IMR-90 (cell line): Measurements from ENCODE around the gene ST3GAL3. TPM values are rescaled to one million over a fixed set of nuclear protein-coding genes. Genes with fewer than 3 reads are reported as not detected.

Experiments used
- ATAC-seq: fragments of 200-7000 bp; cut with Tn5 transposase; 2 replicates; pipeline ENCODE4 v1.9.1; 2020; ENCODE audit warnings: low read depth, mild to moderate bottlenecking, moderate library complexity
- BruUV-seq: library from RNA; stranded (reverse); fragments of 400-500 nt; replicated peaks from 2 replicates; lab custom pipeline; 2021; lab: Mats Ljungman, UMichigan
- CTCF ChIA-PET: fragments of 300-600 bp; formaldehyde crosslinking; extraction: SDS; loops from one replicate; lab custom pipeline; 2021; ENCODE audit warnings: antibody characterized with exemption; lab: Yijun Ruan, JAX
- POLR2A ChIA-PET: fragments of 300-600 bp; sonication (Branson Sonifier 250); formaldehyde crosslinking; loops from one replicate; lab custom pipeline; 2022; ENCODE audit warnings: antibody characterized with exemption; ENCODE audit not compliant: unreplicated experiment; lab: Charles Lee
- DNase-seq: peaks from one replicate; pipeline ENCODE4 v3.0.0; 2013
- H2AFZ ChIP-seq: replicated peaks from 2 replicates; pipeline ENCODE3; 2013; ENCODE audit warnings: low read length, mild to moderate bottlenecking; ENCODE audit not compliant: poor library complexity
- H2AK5ac ChIP-seq: 2 replicates; pipeline ENCODE4 v1.6.1; 2013; ENCODE audit warnings: low read depth, low read length, inconsistent platforms
- H2AK9ac ChIP-seq: replicated peaks from 2 replicates; pipeline ENCODE3; 2013; ENCODE audit warnings: mild to moderate bottlenecking, low read depth, low read length, moderate library complexity; ENCODE audit not compliant: poor library complexity
- H2BK120ac ChIP-seq: 2 replicates; pipeline ENCODE4 v1.6.1; 2013; ENCODE audit warnings: low read depth, low read length, inconsistent platforms
- H2BK15ac ChIP-seq: 3 replicates; pipeline ENCODE4 v1.6.1; 2013; ENCODE audit warnings: low read depth, low read length, inconsistent platforms
- H2BK20ac ChIP-seq: 2 replicates; pipeline ENCODE4 v1.6.1; 2013; ENCODE audit warnings: low read depth, mild to moderate bottlenecking, inconsistent platforms, low read length, moderate library complexity
- H2BK5ac ChIP-seq: 2 replicates; pipeline ENCODE4 v1.6.1; 2013; ENCODE audit warnings: mild to moderate bottlenecking, low read depth, low read length, inconsistent platforms; ENCODE audit not compliant: poor library complexity, severe bottlenecking
- H3K14ac ChIP-seq: replicated peaks from 2 replicates; pipeline ENCODE4 v1.6.1; 2013; ENCODE audit warnings: low read depth, low read length, inconsistent platforms
- H3K18ac ChIP-seq: 2 replicates; pipeline ENCODE4 v1.6.1; 2013; ENCODE audit warnings: low read depth, low read length, control low read depth
- H3K23ac ChIP-seq: 2 replicates; pipeline ENCODE4 v1.6.1; 2013; ENCODE audit warnings: low read depth, low read length, inconsistent platforms
- H3K27ac ChIP-seq: 2 replicates; pipeline ENCODE4 v1.5.1; 2013; ENCODE audit warnings: mild to moderate bottlenecking, control low read depth, low read length; ENCODE audit not compliant: insufficient read depth
- H3K27me3 ChIP-seq: 2 replicates; pipeline ENCODE4 v1.6.1; 2013; ENCODE audit warnings: low read length; ENCODE audit not compliant: control insufficient read depth, insufficient read depth
- H3K36me3 ChIP-seq: 2 replicates; pipeline ENCODE4 v1.6.1; 2013; ENCODE audit warnings: low read length, mixed read lengths; ENCODE audit not compliant: control insufficient read depth, insufficient read depth
- H3K4ac ChIP-seq: 2 replicates; pipeline ENCODE4 v1.6.1; 2013; ENCODE audit warnings: low read depth, low read length, inconsistent platforms
- H3K4me1 ChIP-seq: 2 replicates; pipeline ENCODE4 v1.6.1; 2013; ENCODE audit warnings: low read length, mixed read lengths; ENCODE audit not compliant: control insufficient read depth, insufficient read depth
- H3K4me2 ChIP-seq: 2 replicates; pipeline ENCODE4 v1.6.1; 2013; ENCODE audit warnings: low read depth, mild to moderate bottlenecking, control low read depth, low read length, moderate library complexity
- H3K4me3 ChIP-seq: 2 replicates; pipeline ENCODE4 v1.5.1; 2013; ENCODE audit warnings: low read depth, mild to moderate bottlenecking, control low read depth, low read length, moderate library complexity; ENCODE audit not compliant: insufficient read depth
- H3K56ac ChIP-seq: 2 replicates; pipeline ENCODE4 v1.6.1; 2013; ENCODE audit warnings: low read length, inconsistent platforms; ENCODE audit not compliant: insufficient read depth; ENCODE audit errors: extremely low read depth
- H3K79me1 ChIP-seq, 2 experiments: 2 replicates each; pipeline ENCODE4 v1.6.1; 2013; ENCODE audit warnings: low read length in 2 of 2, inconsistent platforms in 1 of 2, low read depth in 1 of 2
- H3K9ac ChIP-seq: 2 replicates; pipeline ENCODE4 v1.6.1; 2013; ENCODE audit warnings: low read depth, low read length, control low read depth
- H3K9me1 ChIP-seq: 2 replicates; pipeline ENCODE4 v1.6.1; 2013; ENCODE audit warnings: low read length, inconsistent platforms; ENCODE audit not compliant: insufficient read depth
- H3K9me3 ChIP-seq: 2 replicates; pipeline ENCODE4 v1.6.1; 2013; ENCODE audit warnings: low read length; ENCODE audit not compliant: control insufficient read depth, insufficient read depth
- H4K20me1 ChIP-seq: 2 replicates; pipeline ENCODE4 v1.6.1; 2013; ENCODE audit warnings: low read length, inconsistent platforms; ENCODE audit not compliant: insufficient read depth
- H4K5ac ChIP-seq: 2 replicates; pipeline ENCODE4 v1.6.1; 2013; ENCODE audit warnings: mild to moderate bottlenecking, low read depth, low read length, control low read depth
- H4K8ac ChIP-seq, 2 experiments: 2 replicates each; pipeline ENCODE4 v1.6.1; 2013; ENCODE audit warnings: low read depth in 2 of 2, low read length in 2 of 2, control low read depth in 1 of 2, inconsistent platforms in 1 of 2
- H4K91ac ChIP-seq: 2 replicates; pipeline ENCODE4 v1.6.1; 2013; ENCODE audit warnings: low read depth, low read length, inconsistent platforms; ENCODE audit not compliant: insufficient read depth
- BHLHE40 ChIP-seq: fragments of 150-350 bp; IDR thresholded peaks from 2 replicates; pipeline ENCODE4 v1.6.1; 2016; ENCODE audit warnings: mild to moderate bottlenecking, low read depth, low read length
- CEBPB ChIP-seq: IDR thresholded peaks from 2 replicates; pipeline ENCODE4 v1.6.1; 2012; ENCODE audit warnings: low read depth, low read length, improper control_type of control experiment
- CHD1 ChIP-seq: IDR thresholded peaks from 2 replicates; pipeline ENCODE4 v1.6.1; 2012; ENCODE audit warnings: low read depth, low read length, improper control_type of control experiment
- CTCF ChIP-seq: conservative IDR thresholded peaks from 2 replicates; pipeline ENCODE4 v1.5.1; 2012; ENCODE audit warnings: mild to moderate bottlenecking, low read depth, low read length, improper control_type of control experiment
- ELK1 ChIP-seq: fragments of 150-350 bp; IDR thresholded peaks from 2 replicates; pipeline ENCODE4 v1.6.1; 2016; ENCODE audit warnings: low read depth, mild to moderate bottlenecking, low read length, moderate library complexity, borderline replicate concordance
- FOS ChIP-seq: fragments of 150-350 bp; IDR thresholded peaks from 2 replicates; pipeline ENCODE4 v1.6.1; 2016; ENCODE audit warnings: low read depth, low read length
- MAFK ChIP-seq: IDR thresholded peaks from 2 replicates; pipeline ENCODE4 v1.6.1; 2012; ENCODE audit warnings: low read depth, low read length, improper control_type of control experiment
- MXI1 ChIP-seq: IDR thresholded peaks from 2 replicates; pipeline ENCODE4 v1.6.1; 2012; ENCODE audit warnings: low read depth, mild to moderate bottlenecking, low read length, moderate library complexity, borderline replicate concordance
- NFE2L2 ChIP-seq: fragments of 150-350 bp; IDR thresholded peaks from 2 replicates; pipeline ENCODE4 v1.6.1; 2016; ENCODE audit warnings: low read depth, mild to moderate bottlenecking, low read length
- POLR2A ChIP-seq: IDR thresholded peaks from 2 replicates; pipeline ENCODE4 v1.6.1; 2012; ENCODE audit warnings: mild to moderate bottlenecking, low read depth, low read length
- RAD21 ChIP-seq: IDR thresholded peaks from 2 replicates; pipeline ENCODE4 v1.6.1; 2012; ENCODE audit warnings: low read length, improper control_type of control experiment
- RCOR1 ChIP-seq: IDR thresholded peaks from 2 replicates; pipeline ENCODE4 v1.6.1; 2012; ENCODE audit warnings: mild to moderate bottlenecking, low read length, improper control_type of control experiment; ENCODE audit not compliant: insufficient replicate concordance
- RFX5 ChIP-seq: IDR thresholded peaks from 2 replicates; pipeline ENCODE4 v1.8.0; 2012; ENCODE audit warnings: low read depth, mild to moderate bottlenecking, low read length, moderate library complexity
- SMC3 ChIP-seq: fragments of 150-350 bp; IDR thresholded peaks from 2 replicates; pipeline ENCODE4 v1.6.1; 2016; ENCODE audit warnings: low read depth, mild to moderate bottlenecking, antibody characterized with exemption, low read length, moderate library complexity
- WGBS, 2 experiments: methylation state at CpG; one replicate each; pipeline versions ENCODE4 v1.1.5 to v1.1.7; 2013; ENCODE audit warnings: missing lambda C conversion rate in 2 of 2; ENCODE audit not compliant: insufficient read length in 1 of 2; ENCODE audit errors: extremely low coverage in 2 of 2; 5-methylcytosine and 5-hydroxymethylcytosine counted together
- dilution Hi-C: fragments of 300-500 bp; cut with HindIII; formaldehyde crosslinking; loops from one replicate; pipeline ENCODE4 v1.14.3; 2018; ENCODE audit warnings: low sequenced_read_pairs; ENCODE audit not compliant: unreplicated experiment
- in situ Hi-C: fragments of 300-500 bp; cut with MboI; formaldehyde crosslinking; loops from 3 replicates; pipeline ENCODE4 v1.14.3; 2019; ENCODE audit warnings: low sequenced_read_pairs, inconsistent platforms, mixed read lengths
- intact Hi-C: fragments of 100-400 bp; cut with micrococcal nuclease; formaldehyde crosslinking; loops from 2 replicates; pipeline ENCODE4 v1.10.0; 2022
- polyA plus RNA-seq, 3 experiments: library from polyadenylated mRNA; depleted of rRNA; stranded (reverse); fragments of >200 nt; gene quantifications; 2 replicates each; pipeline ENCODE4 v1.2.3, GENCODE V29; 2012; ENCODE audit warnings: low replicate concordance in 1 of 3
- total RNA-seq: library from RNA; depleted of rRNA; stranded (reverse); fragments of >200 nt; gene quantifications from 2 replicates; pipeline ENCODE4 v1.2.3, GENCODE V29; 2012

ST3GAL3 gene
- total and polyA plus RNA-seq, 2 of the 4 experiments (the other 2 are of a cell fraction), result 12.0 to 14.8 TPM

GRCh38 chr1:43956234-43956633 is 248.9 kb downstream of the ST3GAL3 start:
- H2BK15ac ChIP-seq, result no peak overlapping the region
- no peaks in the 10 kb centered on the region for H3K27me3 ChIP-seq
- intact Hi-C loops, result no loop called here
- no peak overlapping the region for H2AFZ ChIP-seq
- no peak overlapping the region for H3K14ac ChIP-seq
- peaks cover 30% of the 10 kb centered on the region for H3K36me3 ChIP-seq
- TF ChIP-seq POLR2A, result no peak
- no peak for TF ChIP-seq CTCF
- no peak for TF ChIP-seq RCOR1
- no peak for TF ChIP-seq NFE2L2
- no peak for TF ChIP-seq MAFK
- no peak for TF ChIP-seq RFX5
- TF ChIP-seq SMC3, result no peak
- TF ChIP-seq MXI1, result no peak
- no peak for TF ChIP-seq BHLHE40
- TF ChIP-seq RAD21, result no peak
- TF ChIP-seq ELK1, result no peak
- no peak for TF ChIP-seq CHD1
- no peak for TF ChIP-seq CEBPB
- no peak for TF ChIP-seq FOS
- no peak overlapping the region for H3K27ac ChIP-seq
- H3K4me3 ChIP-seq, result no peak overlapping the region
- no peak overlapping the region for H2BK20ac ChIP-seq
- H3K23ac ChIP-seq, result no peak overlapping the region
- dilution Hi-C loops, result no loop called here
- POLR2A ChIA-PET, result no interaction called here
- H2AK9ac ChIP-seq, result no peak overlapping the region
- H3K56ac ChIP-seq, result no peak overlapping the region
- BruUV-seq, result no TSS peak
- peaks cover 21% of the 10 kb centered on the region for H4K20me1 ChIP-seq
- H4K91ac ChIP-seq, result no peak overlapping the region
- ATAC-seq (no peak), DNase-seq (no peak)
- H2BK5ac ChIP-seq, result no peak overlapping the region
- in situ Hi-C loops, result loop anchor here (25.0 kb wide), 1 partner anchor 419 kb away; the partner anchor contains the start of gene PTPRF
- no peak overlapping the region for H2AK5ac ChIP-seq
- no peak overlapping the region for H2BK120ac ChIP-seq
- WGBS, 2 experiments, result 95% methylated on average over 4 of the region's 8 CpGs; no CpG with 5 or more reads in 1 of the 2 experiments
- no peak overlapping the region for H4K8ac ChIP-seq
- no peaks in the 10 kb centered on the region for H3K9me3 ChIP-seq
- no peak overlapping the region for H3K4ac ChIP-seq
- no peak overlapping the region for H3K18ac ChIP-seq
- CTCF ChIA-PET, result no interaction called here
- H3K4me2 ChIP-seq, result no peak overlapping the region
- peaks cover 17 to 20% of the 10 kb centered on the region in 2 experiments for H3K79me1 ChIP-seq
- H4K5ac ChIP-seq, result no peak overlapping the region
- peaks cover 10% of the 10 kb centered on the region; the same call in 1 of the 2 replicates for H3K9me1 ChIP-seq
- H3K4me1 ChIP-seq, result no peaks in the 10 kb centered on the region
- no peak overlapping the region for H3K9ac ChIP-seq
